Chondrocyte (in vitro differentiated cells): Measurements from ENCODE around the gene SLN. TPM values are rescaled to one million over a fixed set of nuclear protein-coding genes. Genes with fewer than 3 reads are reported as not detected.

Source experiments
- DNase-seq: peaks from one replicate; pipeline ENCODE4 v3.0.0; 2021; ENCODE audit warnings: mixed read lengths, low spot score
- H3K27ac Mint-ChIP-seq: one replicate; pipeline ENCODE4 v1.8.0; 2021; ENCODE audit warnings: mild to moderate bottlenecking, moderate library complexity, mixed read lengths; ENCODE audit not compliant: unreplicated experiment
- H3K27me3 Mint-ChIP-seq: 2 replicates; pipeline ENCODE4 v1.8.0; 2021; ENCODE audit warnings: low read depth, mixed read lengths
- H3K36me3 Mint-ChIP-seq: 2 replicates; pipeline ENCODE4 v1.8.0; 2021; ENCODE audit warnings: low read depth, mixed read lengths
- H3K4me1 Mint-ChIP-seq: 2 replicates; pipeline ENCODE4 v1.8.0; 2021; ENCODE audit warnings: low read depth, mild to moderate bottlenecking, mixed read lengths
- H3K4me3 Mint-ChIP-seq: one replicate; pipeline ENCODE4 v1.8.0; 2021; ENCODE audit warnings: mild to moderate bottlenecking, moderate library complexity, mixed read lengths; ENCODE audit not compliant: unreplicated experiment
- H3K9me3 Mint-ChIP-seq: 2 replicates; pipeline ENCODE4 v1.8.0; 2021; ENCODE audit warnings: low read depth, mixed read lengths
- total RNA-seq: library from RNA; stranded (reverse); gene quantifications from 3 replicates; pipeline ENCODE4 v1.2.1, GENCODE V29; 2021
- TF ChIP-seq, protein P1 (sequence below): fragments of 200-600 bp; sonication (generic); IDR thresholded peaks from 2 replicates; pipeline ENCODE4 v1.5.0; 2021; ENCODE audit warnings: antibody characterized with exemption, mild to moderate bottlenecking, moderate library complexity

The SLN gene
- total RNA-seq, 1 donor from 2014 or later, result not detected

DNA sequence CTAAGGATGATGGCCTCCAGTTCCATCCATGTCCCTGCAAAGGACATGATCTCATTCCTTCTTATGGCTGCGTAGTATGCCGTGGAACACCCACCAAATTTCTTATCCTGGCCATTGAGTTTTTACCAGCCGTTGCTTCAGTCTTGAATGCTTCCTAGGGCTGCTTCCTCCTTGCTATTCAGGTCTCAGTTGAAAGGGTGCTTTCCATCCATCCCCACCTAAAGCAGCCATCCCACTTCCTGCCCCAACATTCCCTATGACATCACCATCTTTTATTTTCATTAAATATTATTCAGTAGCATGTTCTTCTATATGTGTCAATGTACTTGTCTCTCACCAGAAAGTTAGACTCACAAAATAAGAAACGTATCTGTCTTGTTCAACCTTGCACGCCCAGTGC lies 40.7 kb upstream of the SLN start:
- TF ChIP-seq, protein P1, sequence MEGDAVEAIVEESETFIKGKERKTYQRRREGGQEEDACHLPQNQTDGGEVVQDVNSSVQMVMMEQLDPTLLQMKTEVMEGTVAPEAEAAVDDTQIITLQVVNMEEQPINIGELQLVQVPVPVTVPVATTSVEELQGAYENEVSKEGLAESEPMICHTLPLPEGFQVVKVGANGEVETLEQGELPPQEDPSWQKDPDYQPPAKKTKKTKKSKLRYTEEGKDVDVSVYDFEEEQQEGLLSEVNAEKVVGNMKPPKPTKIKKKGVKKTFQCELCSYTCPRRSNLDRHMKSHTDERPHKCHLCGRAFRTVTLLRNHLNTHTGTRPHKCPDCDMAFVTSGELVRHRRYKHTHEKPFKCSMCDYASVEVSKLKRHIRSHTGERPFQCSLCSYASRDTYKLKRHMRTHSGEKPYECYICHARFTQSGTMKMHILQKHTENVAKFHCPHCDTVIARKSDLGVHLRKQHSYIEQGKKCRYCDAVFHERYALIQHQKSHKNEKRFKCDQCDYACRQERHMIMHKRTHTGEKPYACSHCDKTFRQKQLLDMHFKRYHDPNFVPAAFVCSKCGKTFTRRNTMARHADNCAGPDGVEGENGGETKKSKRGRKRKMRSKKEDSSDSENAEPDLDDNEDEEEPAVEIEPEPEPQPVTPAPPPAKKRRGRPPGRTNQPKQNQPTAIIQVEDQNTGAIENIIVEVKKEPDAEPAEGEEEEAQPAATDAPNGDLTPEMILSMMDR, result no peak
- no peak overlapping the region for H3K27ac Mint-ChIP-seq
- H3K27me3 Mint-ChIP-seq, result peaks cover 7% of the 10 kb centered on the region
- H3K36me3 Mint-ChIP-seq, result no peaks in the 10 kb centered on the region
- no peak overlapping the region for H3K4me3 Mint-ChIP-seq
- no peaks in the 10 kb centered on the region for H3K4me1 Mint-ChIP-seq
- DNase-seq, result no peak
- no peaks in the 10 kb centered on the region for H3K9me3 Mint-ChIP-seq

DNA sequence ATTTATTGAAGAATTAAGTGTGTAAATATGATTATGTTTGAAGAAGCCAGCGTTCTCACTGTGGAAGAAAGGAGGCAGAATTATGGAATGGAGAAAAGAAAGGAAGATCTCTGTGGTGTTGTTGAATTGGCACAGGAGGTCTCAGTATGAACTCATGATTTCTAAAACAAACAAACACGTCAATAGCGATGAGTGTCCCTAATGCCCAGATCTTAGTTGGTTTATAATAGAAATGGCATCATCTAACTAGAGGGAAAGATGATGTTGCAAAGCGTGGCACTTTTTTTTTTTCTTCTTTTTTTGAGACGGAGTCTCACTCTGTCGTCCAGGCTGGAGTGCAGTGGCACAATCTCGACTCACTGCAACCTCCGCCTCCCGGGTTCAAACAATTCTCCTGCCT lies 39.2 kb upstream of the SLN start:
- Mint-ChIP-seq H3K9me3 (no peaks in the 10 kb centered on the region), H3K4me1 (no peaks in the 10 kb centered on the region), H3K27me3 (peaks cover 8% of the 10 kb centered on the region), H3K4me3 (no peak overlapping the region), H3K27ac (no peak overlapping the region), H3K36me3 (no peaks in the 10 kb centered on the region)
- TF ChIP-seq, protein P1, result no peak
- no peak for DNase-seq

DNA sequence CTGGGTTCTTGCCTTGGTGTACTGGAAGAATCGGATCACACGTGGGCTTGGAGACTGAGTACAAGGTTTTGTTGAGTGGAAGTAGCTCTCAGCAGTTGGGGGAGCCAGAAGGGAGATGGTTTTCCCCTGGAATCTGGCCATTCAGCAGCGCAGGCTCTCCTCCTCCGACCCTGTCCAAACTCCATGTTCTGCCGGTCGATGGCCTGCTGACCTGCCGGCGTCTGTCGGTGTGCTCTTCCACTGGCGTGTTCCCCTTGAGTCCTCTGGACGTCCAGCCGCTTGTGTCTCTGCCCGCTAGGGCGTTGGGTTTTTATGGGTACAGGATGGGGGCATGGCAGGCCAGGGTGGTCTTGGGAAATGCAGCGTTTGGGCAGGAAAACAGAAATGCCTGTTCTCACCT lies 38.5 kb upstream of the SLN start:
- peaks cover 8% of the 10 kb centered on the region for H3K27me3 Mint-ChIP-seq
- no peaks in the 10 kb centered on the region for H3K36me3 Mint-ChIP-seq
- no peak overlapping the region for H3K27ac Mint-ChIP-seq
- no peaks in the 10 kb centered on the region for H3K4me1 Mint-ChIP-seq
- H3K9me3 Mint-ChIP-seq, result no peaks in the 10 kb centered on the region
- DNase-seq, result no peak
- H3K4me3 Mint-ChIP-seq, result no peak overlapping the region
- TF ChIP-seq, protein P1, result no peak

DNA sequence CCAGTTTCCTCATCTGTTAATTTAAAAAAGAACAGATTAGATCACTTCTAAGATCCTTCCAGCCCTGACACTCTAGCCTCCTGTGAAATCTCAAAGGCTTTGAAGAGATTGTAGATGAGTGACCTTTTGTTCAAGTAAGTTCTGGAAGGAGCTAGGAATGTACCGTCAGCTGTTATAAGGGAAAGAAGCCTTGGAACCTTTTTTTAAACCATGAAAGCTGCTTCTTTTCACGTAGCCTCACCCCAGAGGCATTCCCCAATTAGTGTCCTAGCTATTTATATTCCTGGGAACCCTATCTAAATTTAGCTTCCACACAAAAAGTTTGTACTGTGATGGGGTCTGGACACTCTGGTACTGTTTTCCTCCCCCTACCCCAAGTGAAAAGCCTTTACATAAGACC lies 35.8 kb upstream of the SLN start:
- Mint-ChIP-seq H3K4me1 (no peaks in the 10 kb centered on the region), H3K27me3 (peaks cover 8% of the 10 kb centered on the region)

DNA sequence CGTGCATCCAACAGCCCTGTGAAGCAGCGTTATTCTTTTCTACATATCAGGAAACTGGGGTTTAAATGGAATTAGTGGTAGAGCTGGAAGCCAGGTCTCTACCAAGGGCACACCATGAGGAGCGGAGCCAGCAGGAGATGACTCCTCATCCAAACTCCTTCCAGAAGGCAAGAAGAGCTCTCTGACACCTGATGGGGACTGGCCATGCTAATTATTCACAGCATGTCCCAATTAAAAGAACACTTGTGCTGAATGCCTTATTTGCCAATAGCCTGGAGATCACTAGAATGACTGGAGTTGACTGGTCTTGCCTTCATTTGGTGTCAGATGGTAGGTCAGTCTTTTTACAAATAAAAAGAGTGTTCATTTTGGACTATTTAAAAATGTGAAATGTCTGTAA lies 32.9 kb upstream of the SLN start:
- DNase-seq, result no peak
- TF ChIP-seq, protein P1, result no peak
- Mint-ChIP-seq H3K27ac (no peak overlapping the region), H3K4me1 (no peaks in the 10 kb centered on the region), H3K9me3 (peaks cover 8% of the 10 kb centered on the region), H3K27me3 (peaks cover 5% of the 10 kb centered on the region), H3K36me3 (no peaks in the 10 kb centered on the region), H3K4me3 (no peak overlapping the region)

More for the DNA sequence above, 35.8 kb upstream of the SLN start:
- no peak for DNase-seq
- H3K36me3 Mint-ChIP-seq, result no peaks in the 10 kb centered on the region
- no peak overlapping the region for H3K4me3 Mint-ChIP-seq
- no peak overlapping the region for H3K27ac Mint-ChIP-seq
- TF ChIP-seq, protein P1, result no peak
- H3K9me3 Mint-ChIP-seq, result no peaks in the 10 kb centered on the region
